ENCODE results near the gene GALNT18.

GALNT18 gene

DNA sequence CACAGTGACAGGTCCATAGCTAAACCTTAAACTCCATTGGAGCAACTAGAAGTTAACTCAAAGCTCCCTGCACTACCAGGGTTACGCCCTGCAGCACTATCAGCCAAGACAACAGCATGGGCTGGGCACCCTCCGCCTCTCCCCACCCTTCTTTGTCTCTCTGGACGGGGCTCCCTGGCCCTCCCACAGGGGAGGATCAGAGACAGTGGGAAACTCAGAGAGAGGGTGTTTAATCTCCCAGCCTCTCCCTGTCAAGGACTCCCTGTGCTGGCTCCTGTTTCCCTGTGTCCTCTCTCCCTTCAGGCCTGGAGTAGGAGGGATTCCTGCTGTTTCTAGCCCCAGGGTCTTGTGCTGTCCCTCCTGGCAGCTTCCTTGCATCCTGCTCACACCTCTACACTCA is 211.9 kb downstream of the GALNT18 start:
- Histone ChIP-seq H3K4me2 (ENCODE audit: low read depth, low read length) (no peak overlapping the region), H3K4me3 (ENCODE audit: low read length) (no peak overlapping the region), H3K79me2 (ENCODE audit: low read length) (no peaks in the 10 kb centered on the region), H3K9me3 (replicated peaks; ENCODE audit: insufficient read depth, low read length) (no peaks in the 10 kb centered on the region), H2AFZ (ENCODE audit: low read length) (no peak overlapping the region), H3K4me1 (ENCODE audit: low read length) (no peaks in the 10 kb centered on the region), H4K20me1 (ENCODE audit: insufficient read depth, low read length) (no peaks in the 10 kb centered on the region), H3K36me3 (replicated peaks; ENCODE audit: insufficient read depth, low read length) (no peaks in the 10 kb centered on the region), H3K27ac (ENCODE audit: low read length) (no peak overlapping the region), H3K9ac (ENCODE audit: low read length) (no peak overlapping the region), H3K27me3 (replicated peaks; ENCODE audit: insufficient read depth, low read length) (no peaks in the 10 kb centered on the region), H3F3A (ENCODE audit: insufficient read depth, low read length) (no peaks in the 10 kb centered on the region), H3K9me2 (replicated peaks; ENCODE audit: insufficient read depth, low read length) (no peaks in the 10 kb centered on the region)
- TF ChIP-seq EZH2 (optimal IDR thresholded peaks at IDR 0.05; ENCODE audit: low read depth, low read length) (no peak), EZH2phosphoT487 (IDR thresholded peaks at IDR 0.05; ENCODE audit: low read length) (no peak)
- TF ChIP-seq, protein P1, sequence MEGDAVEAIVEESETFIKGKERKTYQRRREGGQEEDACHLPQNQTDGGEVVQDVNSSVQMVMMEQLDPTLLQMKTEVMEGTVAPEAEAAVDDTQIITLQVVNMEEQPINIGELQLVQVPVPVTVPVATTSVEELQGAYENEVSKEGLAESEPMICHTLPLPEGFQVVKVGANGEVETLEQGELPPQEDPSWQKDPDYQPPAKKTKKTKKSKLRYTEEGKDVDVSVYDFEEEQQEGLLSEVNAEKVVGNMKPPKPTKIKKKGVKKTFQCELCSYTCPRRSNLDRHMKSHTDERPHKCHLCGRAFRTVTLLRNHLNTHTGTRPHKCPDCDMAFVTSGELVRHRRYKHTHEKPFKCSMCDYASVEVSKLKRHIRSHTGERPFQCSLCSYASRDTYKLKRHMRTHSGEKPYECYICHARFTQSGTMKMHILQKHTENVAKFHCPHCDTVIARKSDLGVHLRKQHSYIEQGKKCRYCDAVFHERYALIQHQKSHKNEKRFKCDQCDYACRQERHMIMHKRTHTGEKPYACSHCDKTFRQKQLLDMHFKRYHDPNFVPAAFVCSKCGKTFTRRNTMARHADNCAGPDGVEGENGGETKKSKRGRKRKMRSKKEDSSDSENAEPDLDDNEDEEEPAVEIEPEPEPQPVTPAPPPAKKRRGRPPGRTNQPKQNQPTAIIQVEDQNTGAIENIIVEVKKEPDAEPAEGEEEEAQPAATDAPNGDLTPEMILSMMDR (IDR thresholded peaks at IDR 0.05; ENCODE audit: low read length), result no peak
- no peak for DNase-seq

DNA sequence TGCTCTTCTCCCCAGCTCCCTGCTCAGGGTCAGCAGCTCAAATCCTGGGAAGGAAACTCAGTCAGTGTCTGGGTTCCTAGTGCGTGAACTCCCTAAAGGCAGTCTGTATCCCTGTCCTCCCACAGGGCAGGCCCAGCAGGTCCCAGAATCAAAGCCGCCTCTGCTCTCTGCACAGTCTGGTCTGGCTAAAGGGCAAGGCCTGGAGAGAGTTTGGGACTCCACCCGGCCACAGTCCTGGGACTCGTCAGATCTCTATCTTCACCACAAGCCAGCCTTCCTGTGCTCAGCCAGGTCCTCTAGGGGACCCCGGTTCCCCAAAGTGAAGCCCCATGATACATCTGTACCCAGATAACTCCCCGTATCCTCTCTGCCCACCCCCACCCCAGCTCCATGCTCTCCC is 212.6 kb downstream of the GALNT18 start:
- H3K9me2 ChIP-seq (replicated peaks; ENCODE audit: insufficient read depth, low read length), result no peaks in the 10 kb centered on the region
- no peak for DNase-seq
- H3K4me1 ChIP-seq (ENCODE audit: low read length), result no peaks in the 10 kb centered on the region
- no peaks in the 10 kb centered on the region for H3K27me3 ChIP-seq (replicated peaks; ENCODE audit: insufficient read depth, low read length)
- TF ChIP-seq EZH2 (optimal IDR thresholded peaks at IDR 0.05; ENCODE audit: low read depth, low read length) (no peak), EZH2phosphoT487 (IDR thresholded peaks at IDR 0.05; ENCODE audit: low read length) (no peak)
- TF ChIP-seq, protein P1 (IDR thresholded peaks at IDR 0.05; ENCODE audit: low read length), result no peak
- no peak overlapping the region for H2AFZ ChIP-seq (ENCODE audit: low read length)
- no peak overlapping the region for H3K27ac ChIP-seq (ENCODE audit: low read length)
- no peak overlapping the region for H3K9ac ChIP-seq (ENCODE audit: low read length)
- H3K36me3 ChIP-seq (replicated peaks; ENCODE audit: insufficient read depth, low read length), result no peaks in the 10 kb centered on the region
- H4K20me1 ChIP-seq (ENCODE audit: insufficient read depth, low read length), result no peaks in the 10 kb centered on the region
- H3K79me2 ChIP-seq (ENCODE audit: low read length), result no peaks in the 10 kb centered on the region
- no peaks in the 10 kb centered on the region for H3F3A ChIP-seq (ENCODE audit: insufficient read depth, low read length)
- H3K9me3 ChIP-seq (replicated peaks; ENCODE audit: insufficient read depth, low read length), result no peaks in the 10 kb centered on the region
- no peak overlapping the region for H3K4me2 ChIP-seq (ENCODE audit: low read depth, low read length)
- no peak overlapping the region for H3K4me3 ChIP-seq (ENCODE audit: low read length)

DNA sequence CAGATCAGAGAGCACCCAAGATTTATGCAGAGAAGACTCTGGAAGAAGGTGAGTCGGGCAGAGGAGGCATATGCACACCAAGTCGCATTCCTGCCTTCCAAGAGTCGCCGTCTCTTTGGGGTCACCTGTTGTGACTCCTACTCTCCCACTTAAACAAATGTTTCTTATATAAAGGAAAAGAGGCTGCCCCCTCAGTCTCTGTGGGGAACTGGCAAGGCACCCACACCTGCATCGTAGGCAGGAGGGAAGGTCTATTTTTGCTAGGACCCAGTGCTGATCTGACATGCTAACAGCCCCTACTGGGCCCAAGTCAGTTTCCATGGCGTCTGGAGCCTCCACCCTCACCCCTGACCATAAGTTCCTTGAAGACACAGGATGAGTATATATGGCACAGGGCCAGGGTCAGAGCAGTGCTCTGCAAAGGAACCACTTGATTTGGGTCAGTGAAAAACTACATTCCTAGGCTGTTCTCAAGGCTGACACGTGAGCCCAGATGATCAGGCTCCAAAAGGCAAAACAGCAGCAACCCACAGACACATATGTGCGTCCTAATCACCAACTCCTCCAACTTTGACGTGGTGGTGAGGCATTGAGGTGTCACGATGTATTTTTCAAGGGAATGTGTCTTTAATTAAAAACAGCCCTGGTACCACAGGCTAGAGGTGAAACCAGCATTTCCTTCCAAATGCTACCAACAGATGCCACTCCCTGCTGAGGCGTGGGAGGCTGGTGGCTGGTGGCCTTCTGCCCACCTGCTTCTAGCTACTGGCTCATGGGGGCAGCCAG is 213.2 kb downstream of the GALNT18 start:
- TF ChIP-seq EZH2 (optimal IDR thresholded peaks at IDR 0.05; ENCODE audit: low read depth, low read length) (no peak), EZH2phosphoT487 (IDR thresholded peaks at IDR 0.05; ENCODE audit: low read length) (no peak)
- TF ChIP-seq, protein P1 (IDR thresholded peaks at IDR 0.05; ENCODE audit: low read length), result no peak
- no peak overlapping the region for H3K9ac ChIP-seq (ENCODE audit: low read length)
- no peaks in the 10 kb centered on the region for H3K27me3 ChIP-seq (replicated peaks; ENCODE audit: insufficient read depth, low read length)
- no peaks in the 10 kb centered on the region for H3K9me3 ChIP-seq (replicated peaks; ENCODE audit: insufficient read depth, low read length)
- H2AFZ ChIP-seq (ENCODE audit: low read length), result no peak overlapping the region
- H3K4me3 ChIP-seq (ENCODE audit: low read length), result no peak overlapping the region
- H3K9me2 ChIP-seq (replicated peaks; ENCODE audit: insufficient read depth, low read length), result no peaks in the 10 kb centered on the region
- H3K79me2 ChIP-seq (ENCODE audit: low read length), result no peaks in the 10 kb centered on the region
- H3K36me3 ChIP-seq (replicated peaks; ENCODE audit: insufficient read depth, low read length), result no peaks in the 10 kb centered on the region
- H3K4me2 ChIP-seq (ENCODE audit: low read depth, low read length), result no peak overlapping the region
- no peak for DNase-seq
- no peak overlapping the region for H3K27ac ChIP-seq (ENCODE audit: low read length)
- H3K4me1 ChIP-seq (ENCODE audit: low read length), result no peaks in the 10 kb centered on the region
- no peaks in the 10 kb centered on the region for H4K20me1 ChIP-seq (ENCODE audit: insufficient read depth, low read length)
- H3F3A ChIP-seq (ENCODE audit: insufficient read depth, low read length), result no peaks in the 10 kb centered on the region
